KMS-11 (cell line): ENCODE measurements around the gene KRTAP10-12.
"Not testable (repeated sequence)": the region's sequence is repeated elsewhere in the genome, so short reads cannot be mapped to it uniquely, and the experiment has no call there.

Experiments
- H2AFZ ChIP-seq: fragments of 200-600 bp; sonication (generic); 2 replicates; pipeline ENCODE4 v1.6.1; 2016; ENCODE audit warnings: antibody characterized with exemption, mixed run types, low read depth
- H3K27ac ChIP-seq: fragments of 200-600 bp; sonication (generic); 2 replicates; pipeline ENCODE4 v1.6.1; 2016; ENCODE audit warnings: mild to moderate bottlenecking, mixed run types
- H3K27me3 ChIP-seq: fragments of 200-600 bp; sonication (generic); 2 replicates; pipeline ENCODE4 v1.6.1; 2017; ENCODE audit warnings: mild to moderate bottlenecking, low read depth, mixed run types, moderate library complexity; ENCODE audit not compliant: insufficient read depth
- H3K36me3 ChIP-seq: fragments of 200-600 bp; sonication (generic); 2 replicates; pipeline ENCODE4 v1.6.1; 2017; ENCODE audit warnings: mild to moderate bottlenecking, mixed run types; ENCODE audit not compliant: insufficient read depth
- H3K4me1 ChIP-seq: fragments of 200-600 bp; sonication (generic); 2 replicates; pipeline ENCODE4 v1.6.1; 2016; ENCODE audit warnings: mild to moderate bottlenecking, low read depth, mixed run types; ENCODE audit not compliant: poor library complexity, severe bottlenecking
- H3K4me2 ChIP-seq: fragments of 200-600 bp; sonication (generic); 2 replicates; pipeline ENCODE4 v1.7.0; 2016; ENCODE audit warnings: mild to moderate bottlenecking, mixed run types
- H3K4me3 ChIP-seq: fragments of 200-600 bp; sonication (generic); IDR thresholded peaks from 2 replicates; pipeline ENCODE4 v1.6.1; 2017; ENCODE audit warnings: low read depth, low read length, mixed read lengths; ENCODE audit not compliant: insufficient read depth
- H3K79me2 ChIP-seq: fragments of 200-600 bp; sonication (generic); 2 replicates; pipeline ENCODE4 v1.6.1; 2016; ENCODE audit warnings: low read depth, mixed run types; ENCODE audit not compliant: insufficient read depth
- H3K9ac ChIP-seq: fragments of 200-600 bp; sonication (generic); 2 replicates; pipeline ENCODE4 v1.6.1; 2016; ENCODE audit warnings: mild to moderate bottlenecking, mixed run types
- H4K20me1 ChIP-seq: fragments of 200-600 bp; sonication (generic); 2 replicates; pipeline ENCODE4 v1.6.1; 2016; ENCODE audit warnings: mild to moderate bottlenecking, mixed run types; ENCODE audit not compliant: insufficient read depth
- CTCF ChIP-seq: fragments of 200-600 bp; sonication (generic); conservative IDR thresholded peaks from 2 replicates; pipeline ENCODE4 v1.6.1; 2017; ENCODE audit warnings: low read depth, mild to moderate bottlenecking, antibody characterized with exemption, low read length, moderate library complexity, mixed read lengths

The KRTAP10-12 gene

GRCh38 chr21:44687671-44688070 lies 9.3 kb upstream of the KRTAP10-12 start:
- Histone ChIP-seq H3K4me1 (no peaks in the 10 kb centered on the region), H3K4me2 (no peak overlapping the region), H3K9ac (no peak overlapping the region), H3K27ac (no peak overlapping the region), H2AFZ (no peak overlapping the region), H4K20me1 (no peaks in the 10 kb centered on the region), H3K79me2 (no peaks in the 10 kb centered on the region), H3K4me3 (no peak overlapping the region), H3K27me3 (peaks cover 36% of the 10 kb centered on the region; the same call in 1 of the 2 replicates), H3K36me3 (no peaks in the 10 kb centered on the region)
- TF ChIP-seq CTCF: no peak

- H3K4me2 ChIP-seq, H3K4me1 ChIP-seq, H3K4me3 ChIP-seq, H3K79me2 ChIP-seq, H2AFZ ChIP-seq, H4K20me1 ChIP-seq, H3K27ac ChIP-seq, H3K36me3 ChIP-seq, H3K9ac ChIP-seq: not testable (repeated sequence)
- H3K27me3 ChIP-seq: peaks cover 31% of the 10 kb centered on the region; the same call in 1 of the 2 replicates
Observed at GRCh38 chr21:44689740-44690139, 7.2 kb upstream of the KRTAP10-12 start.

GRCh38 chr21:44691686-44692085 lies 5.3 kb upstream of the KRTAP10-12 start:
- H4K20me1 ChIP-seq: no peaks in the 10 kb centered on the region
- H2AFZ ChIP-seq: no peak overlapping the region
- H3K9ac ChIP-seq: no peak overlapping the region
- no peak overlapping the region for H3K4me3 ChIP-seq
- H3K79me2 ChIP-seq: no peaks in the 10 kb centered on the region
- no peaks in the 10 kb centered on the region for H3K36me3 ChIP-seq
- H3K27me3 ChIP-seq: peaks cover 47% of the 10 kb centered on the region
- no peak overlapping the region for H3K27ac ChIP-seq
- H3K4me1 ChIP-seq: no peaks in the 10 kb centered on the region
- TF ChIP-seq CTCF: no peak
- H3K4me2 ChIP-seq: no peak overlapping the region

GRCh38 chr21:44692798-44693512 lies 4.0 kb upstream of the KRTAP10-12 start:
- Histone ChIP-seq H3K4me2 (no peak overlapping the region), H3K4me3 (no peak overlapping the region), H3K36me3 (no peaks in the 10 kb centered on the region), H4K20me1 (no peaks in the 10 kb centered on the region), H2AFZ (no peak overlapping the region), H3K9ac (no peak overlapping the region), H3K27me3 (peaks cover 56% of the 10 kb centered on the region), H3K27ac (no peak overlapping the region), H3K79me2 (no peaks in the 10 kb centered on the region), H3K4me1 (no peaks in the 10 kb centered on the region)
- TF ChIP-seq CTCF: no peak

GRCh38 chr21:44694776-44695175 lies 2.2 kb upstream of the KRTAP10-12 start:
- Histone ChIP-seq H3K27me3 (peaks cover 67% of the 10 kb centered on the region), H3K79me2 (no peaks in the 10 kb centered on the region), H3K4me1 (no peaks in the 10 kb centered on the region), H3K27ac (no peak overlapping the region), H3K4me3 (no peak overlapping the region), H3K36me3 (no peaks in the 10 kb centered on the region), H3K4me2 (no peak overlapping the region), H2AFZ (no peak overlapping the region), H3K9ac (no peak overlapping the region), H4K20me1 (no peaks in the 10 kb centered on the region)
- TF ChIP-seq CTCF: no peak
